Liver (tissue), 9 donors: ENCODE measurements around the gene OR8J3. TPM values are rescaled to one million over a fixed set of nuclear protein-coding genes. Genes with fewer than 3 reads are reported as not detected.

ENCODE experiments used
- DNase-seq: peaks from one replicate; pipeline ENCODE4 v3.0.0-alpha.2; 2017; ENCODE audit warnings: low spot score
- H3K27ac ChIP-seq, 2 donors: one replicate each; pipeline ENCODE4 v1.7.0; 2013; ENCODE audit warnings: inconsistent platforms in 2 of 2, low read length in 2 of 2, control low read depth in 1 of 2, low read depth in 1 of 2, mild to moderate bottlenecking in 1 of 2
- H3K27me3 ChIP-seq, 4 donors: one replicate each; pipeline versions ENCODE4 v1.6.1 to v1.7.0; 2013; ENCODE audit warnings: low read length in 3 of 4, inconsistent platforms in 1 of 4, mild to moderate bottlenecking in 1 of 4, moderate library complexity in 1 of 4; ENCODE audit not compliant: control insufficient read depth in 4 of 4, insufficient read depth in 4 of 4
- H3K36me3 ChIP-seq, 4 donors: one replicate each; pipeline versions ENCODE4 v1.6.1 to v1.7.0; 2013; ENCODE audit warnings: low read length in 3 of 4, mild to moderate bottlenecking in 3 of 4, low read depth in 1 of 4, moderate library complexity in 1 of 4; ENCODE audit not compliant: control insufficient read depth in 4 of 4, insufficient read depth in 3 of 4
- H3K4me1 ChIP-seq, 4 donors: one replicate each; pipeline versions ENCODE4 v1.6.1 to v1.7.0; 2013; ENCODE audit warnings: low read length in 3 of 4, mild to moderate bottlenecking in 3 of 4, moderate library complexity in 1 of 4; ENCODE audit not compliant: control insufficient read depth in 4 of 4, insufficient read depth in 4 of 4
- H3K4me3 ChIP-seq, 3 donors: one replicate each; pipeline versions ENCODE4 v1.6.1 to v1.7.0; 2013; ENCODE audit warnings: low read length in 3 of 3, control low read depth in 1 of 3, low read depth in 1 of 3, mild to moderate bottlenecking in 1 of 3
- H3K9ac ChIP-seq, 2 donors: one replicate each; pipeline ENCODE4 v1.7.0; 2013; ENCODE audit warnings: low read length in 2 of 2, mild to moderate bottlenecking in 2 of 2, moderate library complexity in 2 of 2, control low read depth in 1 of 2, low read depth in 1 of 2
- H3K9me3 ChIP-seq, 4 donors: one replicate each; pipeline versions ENCODE4 v1.6.1 to v1.7.0; 2013; ENCODE audit warnings: low read length in 3 of 4; ENCODE audit not compliant: control insufficient read depth in 4 of 4
- EGR1 ChIP-seq, 2 donors: IDR thresholded peaks; 2 replicates each; pipeline ENCODE4 v1.6.1; 2016 to 2018; ENCODE audit warnings: antibody characterized with exemption in 2 of 2, low read depth in 2 of 2
- FOXA1 ChIP-seq: IDR thresholded peaks from 2 replicates; pipeline ENCODE4 v1.6.1; 2016; ENCODE audit warnings: antibody characterized with exemption
- FOXA2 ChIP-seq: IDR thresholded peaks from 2 replicates; pipeline ENCODE4 v1.6.1; 2016; ENCODE audit warnings: antibody characterized with exemption
- GABPA ChIP-seq, 2 donors: IDR thresholded peaks in 1 of 2; conservative IDR thresholded peaks in 1 of 2; 2 replicates each; pipeline ENCODE4 v1.6.1; 2016; ENCODE audit warnings: antibody characterized with exemption in 2 of 2, mild to moderate bottlenecking in 1 of 2, moderate library complexity in 1 of 2
- HNF4A ChIP-seq, 2 donors: conservative IDR thresholded peaks; 2 replicates each; pipeline ENCODE4 v1.6.1; 2016; ENCODE audit warnings: antibody characterized with exemption in 2 of 2, mild to moderate bottlenecking in 2 of 2
- HNF4G ChIP-seq: IDR thresholded peaks from 2 replicates; pipeline ENCODE4 v1.6.1; 2016; ENCODE audit warnings: antibody characterized with exemption
- JUND ChIP-seq, 2 donors: IDR thresholded peaks; 2 replicates each; pipeline ENCODE4 v1.6.1; 2016; ENCODE audit warnings: antibody characterized with exemption in 2 of 2
- NR2F2 ChIP-seq: IDR thresholded peaks from 2 replicates; pipeline ENCODE4 v1.6.1; 2016; ENCODE audit warnings: antibody characterized with exemption
- RAD21 ChIP-seq, 2 donors: IDR thresholded peaks; 2 replicates each; pipeline ENCODE4 v1.6.1; 2016; ENCODE audit warnings: antibody characterized with exemption in 2 of 2, mild to moderate bottlenecking in 2 of 2
- RXRA ChIP-seq, 2 donors: IDR thresholded peaks; 2 replicates each; pipeline ENCODE4 v1.6.1; 2017 to 2018; ENCODE audit warnings: antibody characterized with exemption in 2 of 2, mild to moderate bottlenecking in 1 of 2
- SP1 ChIP-seq: IDR thresholded peaks from 2 replicates; pipeline ENCODE4 v1.6.1; 2018; ENCODE audit warnings: antibody characterized with exemption, mild to moderate bottlenecking
- TAF1 ChIP-seq: conservative IDR thresholded peaks from 2 replicates; pipeline ENCODE4 v1.6.1; 2016; ENCODE audit warnings: antibody characterized with exemption, mild to moderate bottlenecking
- YY1 ChIP-seq: IDR thresholded peaks from 2 replicates; pipeline ENCODE4 v1.6.1; 2016; ENCODE audit warnings: antibody characterized with exemption, mild to moderate bottlenecking
- polyA plus RNA-seq, 2 donors: library from polyadenylated mRNA; stranded (reverse) in 1 of 2; unstranded in 1 of 2; fragments of 200-250 nt in 1 of 2; fragments of >200 nt in 1 of 2; fragmentation: Nextera tagmentation in 1 of 2; extraction: Ambion mirVana in 1 of 2; gene quantifications; one replicate each; pipeline versions ENCODE4 v1.2.1 to v1.2.3, GENCODE V29; 2013 to 2015
- total RNA-seq, 2 donors: library from RNA; depleted of rRNA; stranded (reverse); fragments of >200 nt; gene quantifications; one replicate each; pipeline ENCODE4 v1.2.3, GENCODE V29; 2014
- TF ChIP-seq, protein P1 (sequence below): IDR thresholded peaks from 2 replicates; pipeline ENCODE4 v1.6.1; 2016; ENCODE audit warnings: antibody characterized with exemption, mild to moderate bottlenecking
- TF ChIP-seq, protein P2 (sequence below): fragments of 150-350 bp; IDR thresholded peaks from 2 replicates; pipeline ENCODE4 v1.5.1; 2017; ENCODE audit warnings: improper control_type of control experiment, low read depth, low read length; ENCODE audit not compliant: missing input control
- TF ChIP-seq, protein P3 (sequence below): IDR thresholded peaks from 2 replicates; pipeline ENCODE4 v1.6.1; 2016; ENCODE audit warnings: antibody characterized with exemption
- TF ChIP-seq, protein P4 (sequence below): IDR thresholded peaks from 2 replicates; pipeline ENCODE4 v1.6.1; 2016; ENCODE audit warnings: antibody characterized with exemption
- TF ChIP-seq, protein P5 (sequence below): IDR thresholded peaks from 2 replicates; pipeline ENCODE4 v1.6.1; 2016; ENCODE audit warnings: antibody characterized with exemption
- donor health status: healthy.
- donor health status: healthy.
- donor health status: healthy.
- donor health status: healthy.
- donor health status: healthy.

Gene OR8J3
- total and polyA plus RNA-seq, 4 donors, result not detected

DNA sequence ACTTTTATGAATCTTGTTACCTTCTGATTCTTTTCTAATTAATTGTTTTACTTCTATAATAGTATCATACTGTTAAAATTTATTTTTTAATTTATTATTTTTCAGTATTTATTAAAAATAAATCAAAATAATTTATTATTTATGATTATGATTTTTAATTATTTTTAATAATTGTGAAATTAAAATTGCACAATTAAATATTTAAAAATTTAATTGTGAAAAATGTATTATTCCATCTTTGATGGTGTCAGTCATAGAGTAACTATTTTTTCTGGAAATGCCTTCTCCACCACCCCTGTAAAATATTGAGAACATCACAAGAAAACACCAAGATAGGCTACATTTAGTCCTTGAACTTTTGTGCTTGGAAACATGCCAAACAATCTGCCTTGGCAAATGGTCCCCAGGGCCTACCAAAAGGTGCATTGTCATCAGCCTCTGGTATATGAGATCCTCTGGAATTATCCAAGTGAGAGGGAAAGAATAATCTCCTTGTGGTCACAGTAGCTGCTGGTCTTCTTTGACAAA lies 36.7 kb downstream of the OR8J3 start, which contains the start of gene OR8H2:
Gene OR8H2 (plus strand): TSS at position 478 of the 528 bp plus-strand sequence. CDS start 1,356 bp downstream, outside the sequence.
- H3K4me1 ChIP-seq, result no peaks in the 10 kb centered on the region
- no peak within 1 kb of the TSS for H3K9ac ChIP-seq
- no peak for DNase-seq
- H3K4me3 ChIP-seq, result no peak within 1 kb of the TSS
- TF ChIP-seq TAF1 (no peak), HNF4G (no peak), HNF4A (conservative IDR thresholded peaks at IDR 0.05) (no peak), EGR1 (IDR thresholded peaks at IDR 0.05; ENCODE audit: low read depth in 2 of 2) (no peak), RXRA (IDR thresholded peaks at IDR 0.05) (no peak), FOXA2 (no peak), GABPA (IDR thresholded peaks at IDR 0.05 in 1 of 2, conservative IDR thresholded peaks at IDR 0.05 in 1 of 2) (no peak), JUND (IDR thresholded peaks at IDR 0.05) (no peak), NR2F2 (no peak), SP1 (no peak), YY1 (no peak), FOXA1 (no peak), RAD21 (IDR thresholded peaks at IDR 0.05) (no peak)
- TF ChIP-seq, protein P1, sequence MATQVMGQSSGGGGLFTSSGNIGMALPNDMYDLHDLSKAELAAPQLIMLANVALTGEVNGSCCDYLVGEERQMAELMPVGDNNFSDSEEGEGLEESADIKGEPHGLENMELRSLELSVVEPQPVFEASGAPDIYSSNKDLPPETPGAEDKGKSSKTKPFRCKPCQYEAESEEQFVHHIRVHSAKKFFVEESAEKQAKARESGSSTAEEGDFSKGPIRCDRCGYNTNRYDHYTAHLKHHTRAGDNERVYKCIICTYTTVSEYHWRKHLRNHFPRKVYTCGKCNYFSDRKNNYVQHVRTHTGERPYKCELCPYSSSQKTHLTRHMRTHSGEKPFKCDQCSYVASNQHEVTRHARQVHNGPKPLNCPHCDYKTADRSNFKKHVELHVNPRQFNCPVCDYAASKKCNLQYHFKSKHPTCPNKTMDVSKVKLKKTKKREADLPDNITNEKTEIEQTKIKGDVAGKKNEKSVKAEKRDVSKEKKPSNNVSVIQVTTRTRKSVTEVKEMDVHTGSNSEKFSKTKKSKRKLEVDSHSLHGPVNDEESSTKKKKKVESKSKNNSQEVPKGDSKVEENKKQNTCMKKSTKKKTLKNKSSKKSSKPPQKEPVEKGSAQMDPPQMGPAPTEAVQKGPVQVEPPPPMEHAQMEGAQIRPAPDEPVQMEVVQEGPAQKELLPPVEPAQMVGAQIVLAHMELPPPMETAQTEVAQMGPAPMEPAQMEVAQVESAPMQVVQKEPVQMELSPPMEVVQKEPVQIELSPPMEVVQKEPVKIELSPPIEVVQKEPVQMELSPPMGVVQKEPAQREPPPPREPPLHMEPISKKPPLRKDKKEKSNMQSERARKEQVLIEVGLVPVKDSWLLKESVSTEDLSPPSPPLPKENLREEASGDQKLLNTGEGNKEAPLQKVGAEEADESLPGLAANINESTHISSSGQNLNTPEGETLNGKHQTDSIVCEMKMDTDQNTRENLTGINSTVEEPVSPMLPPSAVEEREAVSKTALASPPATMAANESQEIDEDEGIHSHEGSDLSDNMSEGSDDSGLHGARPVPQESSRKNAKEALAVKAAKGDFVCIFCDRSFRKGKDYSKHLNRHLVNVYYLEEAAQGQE, result no peak
- TF ChIP-seq, protein P2, sequence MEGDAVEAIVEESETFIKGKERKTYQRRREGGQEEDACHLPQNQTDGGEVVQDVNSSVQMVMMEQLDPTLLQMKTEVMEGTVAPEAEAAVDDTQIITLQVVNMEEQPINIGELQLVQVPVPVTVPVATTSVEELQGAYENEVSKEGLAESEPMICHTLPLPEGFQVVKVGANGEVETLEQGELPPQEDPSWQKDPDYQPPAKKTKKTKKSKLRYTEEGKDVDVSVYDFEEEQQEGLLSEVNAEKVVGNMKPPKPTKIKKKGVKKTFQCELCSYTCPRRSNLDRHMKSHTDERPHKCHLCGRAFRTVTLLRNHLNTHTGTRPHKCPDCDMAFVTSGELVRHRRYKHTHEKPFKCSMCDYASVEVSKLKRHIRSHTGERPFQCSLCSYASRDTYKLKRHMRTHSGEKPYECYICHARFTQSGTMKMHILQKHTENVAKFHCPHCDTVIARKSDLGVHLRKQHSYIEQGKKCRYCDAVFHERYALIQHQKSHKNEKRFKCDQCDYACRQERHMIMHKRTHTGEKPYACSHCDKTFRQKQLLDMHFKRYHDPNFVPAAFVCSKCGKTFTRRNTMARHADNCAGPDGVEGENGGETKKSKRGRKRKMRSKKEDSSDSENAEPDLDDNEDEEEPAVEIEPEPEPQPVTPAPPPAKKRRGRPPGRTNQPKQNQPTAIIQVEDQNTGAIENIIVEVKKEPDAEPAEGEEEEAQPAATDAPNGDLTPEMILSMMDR, result no peak
- TF ChIP-seq, protein P3, sequence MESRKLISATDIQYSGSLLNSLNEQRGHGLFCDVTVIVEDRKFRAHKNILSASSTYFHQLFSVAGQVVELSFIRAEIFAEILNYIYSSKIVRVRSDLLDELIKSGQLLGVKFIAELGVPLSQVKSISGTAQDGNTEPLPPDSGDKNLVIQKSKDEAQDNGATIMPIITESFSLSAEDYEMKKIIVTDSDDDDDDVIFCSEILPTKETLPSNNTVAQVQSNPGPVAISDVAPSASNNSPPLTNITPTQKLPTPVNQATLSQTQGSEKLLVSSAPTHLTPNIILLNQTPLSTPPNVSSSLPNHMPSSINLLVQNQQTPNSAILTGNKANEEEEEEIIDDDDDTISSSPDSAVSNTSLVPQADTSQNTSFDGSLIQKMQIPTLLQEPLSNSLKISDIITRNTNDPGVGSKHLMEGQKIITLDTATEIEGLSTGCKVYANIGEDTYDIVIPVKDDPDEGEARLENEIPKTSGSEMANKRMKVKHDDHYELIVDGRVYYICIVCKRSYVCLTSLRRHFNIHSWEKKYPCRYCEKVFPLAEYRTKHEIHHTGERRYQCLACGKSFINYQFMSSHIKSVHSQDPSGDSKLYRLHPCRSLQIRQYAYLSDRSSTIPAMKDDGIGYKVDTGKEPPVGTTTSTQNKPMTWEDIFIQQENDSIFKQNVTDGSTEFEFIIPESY, result no peak
- TF ChIP-seq, protein P4, sequence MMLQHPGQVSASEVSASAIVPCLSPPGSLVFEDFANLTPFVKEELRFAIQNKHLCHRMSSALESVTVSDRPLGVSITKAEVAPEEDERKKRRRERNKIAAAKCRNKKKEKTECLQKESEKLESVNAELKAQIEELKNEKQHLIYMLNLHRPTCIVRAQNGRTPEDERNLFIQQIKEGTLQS, result no peak
- TF ChIP-seq, protein P5, sequence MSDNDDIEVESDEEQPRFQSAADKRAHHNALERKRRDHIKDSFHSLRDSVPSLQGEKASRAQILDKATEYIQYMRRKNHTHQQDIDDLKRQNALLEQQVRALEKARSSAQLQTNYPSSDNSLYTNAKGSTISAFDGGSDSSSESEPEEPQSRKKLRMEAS, result no peak
- no peaks in the 10 kb centered on the region for H3K36me3 ChIP-seq
- H3K27me3 ChIP-seq, result no peaks in the 10 kb centered on the region
- H3K9me3 ChIP-seq, result no peaks in the 10 kb centered on the region
- no peak within 1 kb of the TSS for H3K27ac ChIP-seq
